ENCODE measurements around the gene TMEM120B. TPM values are rescaled to one million over a fixed set of nuclear protein-coding genes. Genes with fewer than 3 reads are reported as not detected.

Gene TMEM120B
- total RNA-seq, 1 experiment from 2014 or later: 20.5 TPM

DNA sequence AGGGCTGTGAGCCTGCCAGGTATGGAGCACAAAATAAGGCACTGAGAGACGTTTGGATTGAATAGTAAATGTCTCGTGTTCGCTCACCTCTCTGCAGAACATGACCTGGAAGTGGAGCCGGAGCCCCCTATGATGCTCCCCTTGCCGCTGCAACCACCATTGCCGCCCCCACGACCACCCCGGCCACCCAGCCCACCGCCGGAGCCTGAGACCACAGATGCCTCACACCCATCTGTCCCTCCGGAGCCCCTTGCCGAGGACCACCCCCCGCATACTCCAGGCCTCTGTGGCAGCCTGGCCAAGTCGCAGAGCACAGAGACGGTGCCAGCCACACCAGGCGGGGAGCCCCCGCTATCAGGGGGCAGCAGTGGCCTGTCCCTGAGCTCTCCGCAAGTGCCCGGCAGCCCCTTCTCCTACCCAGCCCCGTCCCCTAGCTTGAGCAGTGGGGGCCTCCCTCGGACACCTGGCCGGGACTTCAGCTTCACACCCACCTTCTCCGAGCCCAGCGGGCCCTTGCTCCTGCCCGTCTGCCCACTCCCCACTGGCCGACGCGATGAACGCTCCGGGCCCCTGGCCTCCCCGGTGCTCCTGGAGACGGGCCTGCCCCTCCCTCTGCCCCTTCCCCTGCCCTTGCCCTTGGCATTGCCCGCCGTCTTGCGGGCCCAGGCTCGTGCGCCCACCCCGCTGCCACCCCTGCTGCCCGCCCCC lies 110.0 kb downstream of the TMEM120B start:
- Histone ChIP-seq H3K9ac (ENCODE audit: low read length) (no peak overlapping the region), H2AFZ (ENCODE audit: low read depth, low read length, poor library complexity, severe bottlenecking) (no peak overlapping the region), H3K4me3 (replicated peaks in 1 of 2; ENCODE audit: low read depth in 1 of 2, low read length in 2 of 2) (no peak overlapping the region), H3K36me3 (ENCODE audit: control insufficient read depth in 1 of 2, insufficient read depth in 2 of 2, low read length in 2 of 2) (peaks cover 23 to 31% of the 10 kb centered on the region in 2 experiments; a peak in 3 of 4 replicates), H3K4me1 (ENCODE audit: control insufficient read depth in 1 of 2, insufficient read depth in 2 of 2, low read length in 2 of 2) (no peaks in the 10 kb centered on the region), H3K27me3 (ENCODE audit: insufficient read depth, low read length) (no peaks in the 10 kb centered on the region), H3K9me3 (ENCODE audit: control insufficient read depth in 1 of 2, insufficient read depth in 1 of 2, low read depth in 1 of 2, low read length in 2 of 2) (no peaks in the 10 kb centered on the region), H3K4me2 (ENCODE audit: low read length) (no peak overlapping the region), H3K79me2 (ENCODE audit: insufficient read depth, low read length) (no peaks in the 10 kb centered on the region; the same call in 1 of the 2 replicates), H3K27ac (ENCODE audit: low read depth, low read length) (no peak overlapping the region), H3K9me2 (ENCODE audit: insufficient read depth) (no peaks in the 10 kb centered on the region), H4K20me1 (ENCODE audit: insufficient read depth) (no peaks in the 10 kb centered on the region)
- TF ChIP-seq ZNF274 (IDR thresholded peaks at IDR 0.05; ENCODE audit: low read depth, low read length): no peak
- TF ChIP-seq YY1 (IDR thresholded peaks at IDR 0.05; ENCODE audit: extremely low read depth, insufficient replicate concordance, low read depth, low read length): no peak
- TF ChIP-seq, protein P1, sequence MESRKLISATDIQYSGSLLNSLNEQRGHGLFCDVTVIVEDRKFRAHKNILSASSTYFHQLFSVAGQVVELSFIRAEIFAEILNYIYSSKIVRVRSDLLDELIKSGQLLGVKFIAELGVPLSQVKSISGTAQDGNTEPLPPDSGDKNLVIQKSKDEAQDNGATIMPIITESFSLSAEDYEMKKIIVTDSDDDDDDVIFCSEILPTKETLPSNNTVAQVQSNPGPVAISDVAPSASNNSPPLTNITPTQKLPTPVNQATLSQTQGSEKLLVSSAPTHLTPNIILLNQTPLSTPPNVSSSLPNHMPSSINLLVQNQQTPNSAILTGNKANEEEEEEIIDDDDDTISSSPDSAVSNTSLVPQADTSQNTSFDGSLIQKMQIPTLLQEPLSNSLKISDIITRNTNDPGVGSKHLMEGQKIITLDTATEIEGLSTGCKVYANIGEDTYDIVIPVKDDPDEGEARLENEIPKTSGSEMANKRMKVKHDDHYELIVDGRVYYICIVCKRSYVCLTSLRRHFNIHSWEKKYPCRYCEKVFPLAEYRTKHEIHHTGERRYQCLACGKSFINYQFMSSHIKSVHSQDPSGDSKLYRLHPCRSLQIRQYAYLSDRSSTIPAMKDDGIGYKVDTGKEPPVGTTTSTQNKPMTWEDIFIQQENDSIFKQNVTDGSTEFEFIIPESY (IDR thresholded peaks at IDR 0.05; ENCODE audit: extremely low read depth, insufficient replicate concordance, low read length): no peak
- no peak for TF ChIP-seq SIN3A (IDR thresholded peaks at IDR 0.05; ENCODE audit: low read depth)
- TF ChIP-seq ZFX (IDR thresholded peaks at IDR 0.05): no peak
- no peak for TF ChIP-seq ELF1 (IDR thresholded peaks at IDR 0.05; ENCODE audit: borderline replicate concordance, low read depth)
- no peak for TF ChIP-seq POLR2AphosphoS5 (IDR thresholded peaks at IDR 0.05; ENCODE audit: low read depth, low read length)
- no peak for TF ChIP-seq CBX3 (IDR thresholded peaks at IDR 0.05; ENCODE audit: low read depth)
- no peak for TF ChIP-seq EGR1 (IDR thresholded peaks at IDR 0.05; ENCODE audit: low read depth)
- TF ChIP-seq FOSL1 (IDR thresholded peaks at IDR 0.05; ENCODE audit: low read depth): no peak
- intact Hi-C loops (cut with micrococcal nuclease): no loop called here
- DNase-seq (ENCODE audit: low read depth, low spot score) (no peak), ATAC-seq (no peak)
- ChIA-PET CTCF (no interaction called here), RAD21 (ENCODE audit: low non-redundant PET in 1 of 2, low total read pairs in 2 of 2, uncharacterized antibody in 2 of 2, unreplicated experiment in 2 of 2) (no interaction called here), POLR2A (no interaction called here)
- no TSS peak for BruUV-seq (replicated peaks)

Measured in HCT116 (cell line).